Measurements from ENCODE around the gene NR3C1. TPM values are rescaled to one million over a fixed set of nuclear protein-coding genes. Genes with fewer than 3 reads are reported as not detected.

The NR3C1 gene
- total RNA-seq, 1 experiment from 2014 or later = 16.0 TPM

- no peak overlapping the region for H3K4me3 ChIP-seq (replicated peaks in 1 of 2; ENCODE audit: low read depth in 1 of 2, low read length in 2 of 2)
- H3K79me2 ChIP-seq (ENCODE audit: insufficient read depth, low read length) = no peaks in the 10 kb centered on the region
- DNase-seq (ENCODE audit: low read depth, low spot score) (no peak), ATAC-seq (no peak)
- TF ChIP-seq POLR2AphosphoS5 (IDR thresholded peaks at IDR 0.05; ENCODE audit: low read depth, low read length) (no peak), MAX (IDR thresholded peaks at IDR 0.05) (no peak), ZNF274 (IDR thresholded peaks at IDR 0.05; ENCODE audit: low read depth, low read length) (no peak), EZH2phosphoT487 (IDR thresholded peaks at IDR 0.05; ENCODE audit: borderline replicate concordance) (no peak), CBX3 (IDR thresholded peaks at IDR 0.05; ENCODE audit: low read depth) (no peak), REST (IDR thresholded peaks at IDR 0.05; ENCODE audit: low read depth) (no peak), EZH2 (IDR thresholded peaks at IDR 0.05) (no peak), TCF7L2 (IDR thresholded peaks at IDR 0.05; ENCODE audit: borderline replicate concordance, extremely low read depth, insufficient read depth, insufficient read length) (no peak), YY1 (IDR thresholded peaks at IDR 0.05; ENCODE audit: extremely low read depth, insufficient replicate concordance, low read depth, low read length) (no peak), POLR2A (IDR thresholded peaks at IDR 0.05; ENCODE audit: borderline replicate concordance, extremely low read depth, insufficient read depth, insufficient read length) (no peak), FOSL1 (IDR thresholded peaks at IDR 0.05; ENCODE audit: low read depth) (no peak), ZBTB33 (IDR thresholded peaks at IDR 0.05; ENCODE audit: extremely low read depth, insufficient replicate concordance, low read length) (no peak), CTCF (IDR thresholded peaks at IDR 0.05 in 2 of 3, conservative IDR thresholded peaks at IDR 0.05 in 1 of 3; ENCODE audit: borderline replicate concordance in 1 of 3, insufficient read depth in 1 of 3, low read depth in 2 of 3, low read length in 2 of 3) (no peak), SP1 (IDR thresholded peaks at IDR 0.05; ENCODE audit: low read depth) (no peak)
- H2AFZ ChIP-seq (ENCODE audit: low read depth, low read length, poor library complexity, severe bottlenecking) = no peak overlapping the region
- POLR2A ChIA-PET = no interaction called here
- no peaks in the 10 kb centered on the region for H3K9me2 ChIP-seq (ENCODE audit: insufficient read depth)
- no peaks in the 10 kb centered on the region for H3K27me3 ChIP-seq (ENCODE audit: insufficient read depth, low read length)
- no peaks in the 10 kb centered on the region for H3K36me3 ChIP-seq (ENCODE audit: control insufficient read depth in 1 of 2, insufficient read depth in 2 of 2, low read length in 2 of 2)
- RAD21 ChIA-PET (ENCODE audit: low non-redundant PET in 1 of 2, low total read pairs in 2 of 2, uncharacterized antibody in 2 of 2, unreplicated experiment in 2 of 2) = no interaction called here
- H3K9me3 ChIP-seq (ENCODE audit: control insufficient read depth in 1 of 2, insufficient read depth in 1 of 2, low read depth in 1 of 2, low read length in 2 of 2) = no peaks in the 10 kb centered on the region
- H3K27ac ChIP-seq (ENCODE audit: low read depth, low read length) = no peak overlapping the region
- no peak overlapping the region for H3K4me2 ChIP-seq (ENCODE audit: low read length)
- H4K20me1 ChIP-seq (ENCODE audit: insufficient read depth) = no peaks in the 10 kb centered on the region
- intact Hi-C loops (cut with micrococcal nuclease) = no loop called here
- H3K9ac ChIP-seq (ENCODE audit: low read length) = no peak overlapping the region
- CTCF ChIA-PET = no interaction called here
- H3K4me1 ChIP-seq (ENCODE audit: control insufficient read depth in 1 of 2, insufficient read depth in 2 of 2, low read length in 2 of 2) = no peaks in the 10 kb centered on the region
- no TSS peak for BruUV-seq (replicated peaks)
Measured at GRCh38 chr5:143302341-143303045, 101.0 kb downstream of the NR3C1 start.

All from HCT116 (cell line).